Mucosa of gallbladder (tissue), 1 donor: ENCODE measurements around the gene LDLRAD4. TPM values are rescaled to one million over a fixed set of nuclear protein-coding genes. Genes with fewer than 3 reads are reported as not detected.
"Not testable (repeated sequence)": the region's sequence is repeated elsewhere in the genome, so short reads cannot be mapped to it uniquely, and the experiment has no call there.

ENCODE experiments used
- DNase-seq: peaks from one replicate; pipeline ENCODE4 v3.0.0-alpha.2; 2020; ENCODE audit warnings: low spot score
- total RNA-seq: library from RNA; stranded (reverse); gene quantifications from one replicate; pipeline ENCODE4 v1.2.1, GENCODE V29; 2021
- donor health status: DM: no; HTN: no; CAD: no.

Gene LDLRAD4
- total RNA-seq, 1 donor from 2014 or later = 51.0 TPM

GRCh38 chr18:13660510-13660909 lies 441.9 kb downstream of the LDLRAD4 start:
- no peak for DNase-seq

GRCh38 chr18:13661051-13661778 lies 442.7 kb downstream of the LDLRAD4 start:
- DNase-seq = no peak

- no peak for DNase-seq
These were observed 443.3 kb downstream of the LDLRAD4 start for GRCh38 chr18:13661779-13662256.

GRCh38 chr18:13672657-13673056 lies 454.1 kb downstream of the LDLRAD4 start:
- DNase-seq = no peak

GRCh38 chr18:13676471-13676870 lies 457.9 kb downstream of the LDLRAD4 start:
- DNase-seq = no peak

GRCh38 chr18:13677350-13677749 lies 458.8 kb downstream of the LDLRAD4 start:
- DNase-seq = not testable (repeated sequence)

- no peak for DNase-seq
These were observed 462.1 kb downstream of the LDLRAD4 start for GRCh38 chr18:13680612-13681011.

GRCh38 chr18:13681701-13682100 lies 463.1 kb downstream of the LDLRAD4 start:
- no peak for DNase-seq

GRCh38 chr18:13684546-13684945 lies 466.0 kb downstream of the LDLRAD4 start:
- no peak for DNase-seq

- no peak for DNase-seq
These were observed 469.9 kb downstream of the LDLRAD4 start for GRCh38 chr18:13688191-13689136.

GRCh38 chr18:13690060-13690459 lies 471.5 kb downstream of the LDLRAD4 start:
- not testable (repeated sequence) for DNase-seq

- not testable (repeated sequence) for DNase-seq
These were observed 476.8 kb downstream of the LDLRAD4 start for GRCh38 chr18:13695337-13695736.

GRCh38 chr18:13696961-13697360 lies 478.4 kb downstream of the LDLRAD4 start:
- DNase-seq = no peak

GRCh38 chr18:13700153-13700552 lies 481.6 kb downstream of the LDLRAD4 start:
- no peak for DNase-seq

Other genes with a start within 250 kb of the LDLRAD4 start
- gene CEP192, start 227.4 kb upstream of the LDLRAD4 start, total RNA-seq = 22.6 TPM